Neuronal stem cell (in vitro differentiated cells): ENCODE data around the gene LUZP1.

Experiments used
- DNase-seq: peaks from one replicate; pipeline ENCODE4 v3.0.0-alpha.2; 2013; ENCODE audit warnings: low spot score
- H2AFZ ChIP-seq: one replicate; pipeline ENCODE4 v1.6.1; 2013; ENCODE audit warnings: mild to moderate bottlenecking, low read length, inconsistent platforms
- H2AK5ac ChIP-seq: 2 replicates; pipeline ENCODE4 v1.6.1; 2013; ENCODE audit warnings: low read depth, mild to moderate bottlenecking, inconsistent platforms, low read length, moderate library complexity, mixed read lengths
- H2BK120ac ChIP-seq: 2 replicates; pipeline ENCODE4 v1.6.1; 2013; ENCODE audit warnings: low read depth, mild to moderate bottlenecking, inconsistent platforms, low read length, moderate library complexity, mixed read lengths
- H2BK12ac ChIP-seq: one replicate; pipeline ENCODE4 v1.6.1; 2013; ENCODE audit warnings: low read length, inconsistent platforms
- H2BK15ac ChIP-seq: 2 replicates; pipeline ENCODE4 v1.6.1; 2013; ENCODE audit warnings: mild to moderate bottlenecking, low read length, inconsistent platforms, mixed read lengths
- H2BK5ac ChIP-seq: one replicate; pipeline ENCODE4 v1.6.1; 2013; ENCODE audit warnings: inconsistent platforms, mild to moderate bottlenecking, low read length, moderate library complexity
- H3K14ac ChIP-seq: one replicate; pipeline ENCODE4 v1.6.1; 2013; ENCODE audit warnings: low read length, inconsistent platforms
- H3K18ac ChIP-seq: 2 replicates; pipeline ENCODE4 v1.6.1; 2013; ENCODE audit warnings: low read length, inconsistent platforms
- H3K23ac ChIP-seq: 2 replicates; pipeline ENCODE4 v1.6.1; 2013; ENCODE audit warnings: low read depth, mild to moderate bottlenecking, mixed read lengths, low read length, inconsistent platforms; ENCODE audit not compliant: poor library complexity
- H3K27ac ChIP-seq: replicated peaks from 3 replicates; pipeline ENCODE4 v1.5.1; 2013; ENCODE audit warnings: low read length, inconsistent platforms
- H3K27me3 ChIP-seq, 3 experiments: 2 replicates each; pipeline ENCODE4 v1.6.1; 2013; ENCODE audit warnings: low read length in 3 of 3, mild to moderate bottlenecking in 2 of 3, inconsistent platforms in 1 of 3, low read depth in 1 of 3, mixed read lengths in 1 of 3, moderate library complexity in 1 of 3; ENCODE audit not compliant: control insufficient read depth in 3 of 3, insufficient read depth in 3 of 3
- H3K36me3 ChIP-seq, 2 donors: replicated peaks in 1 of 2; 2 replicates each; pipeline ENCODE4 v1.6.1; 2013; ENCODE audit warnings: low read length in 2 of 2; ENCODE audit not compliant: control insufficient read depth in 2 of 2, insufficient read depth in 2 of 2
- H3K4ac ChIP-seq: 2 replicates; pipeline ENCODE4 v1.6.1; 2013; ENCODE audit warnings: inconsistent platforms, mild to moderate bottlenecking, low read length, moderate library complexity
- H3K4me1 ChIP-seq, 2 donors: 1 replicate in 1 of 2; 2 replicates in 1 of 2; pipeline ENCODE4 v1.6.1; 2013; ENCODE audit warnings: low read length in 2 of 2, low read depth in 1 of 2; ENCODE audit not compliant: control insufficient read depth in 2 of 2, insufficient read depth in 1 of 2
- H3K4me2 ChIP-seq: one replicate; pipeline ENCODE4 v1.6.1; 2013; ENCODE audit warnings: mild to moderate bottlenecking, low read length, inconsistent platforms; ENCODE audit not compliant: insufficient read depth, poor library complexity, severe bottlenecking
- H3K4me3 ChIP-seq, 2 donors: 2 replicates each; pipeline ENCODE4 v1.5.1; 2013; ENCODE audit warnings: low read length in 2 of 2, mild to moderate bottlenecking in 2 of 2, inconsistent platforms in 1 of 2, moderate library complexity in 1 of 2
- H3K79me1 ChIP-seq: one replicate; pipeline ENCODE4 v1.6.1; 2013; ENCODE audit warnings: low read depth, mild to moderate bottlenecking, inconsistent platforms, low read length, moderate library complexity
- H3K9ac ChIP-seq: one replicate; pipeline ENCODE4 v1.6.1; 2013; ENCODE audit warnings: mild to moderate bottlenecking, low read depth, low read length, inconsistent platforms; ENCODE audit not compliant: poor library complexity
- H3K9me3 ChIP-seq, 2 donors: replicated peaks in 1 of 2; 2 replicates each; pipeline versions ENCODE3 to v1.6.1; 2013; ENCODE audit warnings: low read length in 2 of 2, mild to moderate bottlenecking in 2 of 2, inconsistent platforms in 1 of 2, low read depth in 1 of 2, mixed read lengths in 1 of 2, moderate library complexity in 1 of 2; ENCODE audit not compliant: control insufficient read depth in 2 of 2, insufficient read depth in 1 of 2
- H4K8ac ChIP-seq: one replicate; pipeline ENCODE4 v1.6.1; 2013; ENCODE audit warnings: low read depth, mild to moderate bottlenecking, inconsistent platforms, low read length, moderate library complexity
- H4K91ac ChIP-seq: one replicate; pipeline ENCODE4 v1.6.1; 2013; ENCODE audit warnings: low read length, low read depth, mild to moderate bottlenecking, inconsistent platforms; ENCODE audit not compliant: poor library complexity
- WGBS, 2 donors: extraction: QIAGEN DNeasy Blood & Tissue Kit; methylation state at CpG; one replicate each; pipeline ENCODE4 v1.1.7; 2013; ENCODE audit warnings: missing lambda C conversion rate in 2 of 2, mixed read lengths in 1 of 2; ENCODE audit not compliant: insufficient read length in 2 of 2, insufficient replicate concordance in 1 of 2; ENCODE audit errors: extremely low coverage in 2 of 2; 5-methylcytosine and 5-hydroxymethylcytosine counted together

LUZP1 gene

GRCh38 chr1:23149114-23149513 lies 19.5 kb downstream of the LUZP1 start:
- H3K4me3 ChIP-seq = no peak overlapping the region
- no peak overlapping the region for H4K8ac ChIP-seq

GRCh38 chr1:23148084-23148483 lies 20.6 kb downstream of the LUZP1 start:
- Histone ChIP-seq H4K8ac (no peak overlapping the region), H3K4me2 (no peak overlapping the region), H2BK12ac (no peak overlapping the region), H3K9me3 (no peaks in the 10 kb centered on the region), H3K14ac (no peak overlapping the region), H2BK15ac (no peak overlapping the region), H3K27me3 (no peaks in the 10 kb centered on the region), H2AK5ac (no peak overlapping the region), H2BK120ac (no peak overlapping the region), H2BK5ac (no peak overlapping the region), H3K79me1 (peaks cover 4% of the 10 kb centered on the region), H4K91ac (no peak overlapping the region), H3K23ac (no peak overlapping the region), H3K36me3 (peaks cover 0 to 34% of the 10 kb centered on the region in 2 donors), H3K4me3 (no peak overlapping the region), H3K4me1 (no peaks in the 10 kb centered on the region), H3K4ac (no peak overlapping the region), H2AFZ (no peak overlapping the region), H3K18ac (no peak overlapping the region), H3K9ac (no peak overlapping the region), H3K27ac (no peak overlapping the region)
- DNase-seq = no peak
- no CpG with 5 or more reads among the region's 4 CpGs for WGBS, 2 donors

More at GRCh38 chr1:23149114-23149513, 19.5 kb downstream of the LUZP1 start:
- Histone ChIP-seq H3K79me1 (peaks cover 4% of the 10 kb centered on the region), H3K4ac (no peak overlapping the region), H2AK5ac (no peak overlapping the region), H4K91ac (no peak overlapping the region), H2BK12ac (no peak overlapping the region), H3K23ac (no peak overlapping the region), H3K27ac (no peak overlapping the region), H3K36me3 (peaks cover 0 to 25% of the 10 kb centered on the region in 2 donors), H2BK15ac (no peak overlapping the region), H3K14ac (no peak overlapping the region), H3K4me2 (no peak overlapping the region), H3K18ac (no peak overlapping the region), H3K4me1 (no peaks in the 10 kb centered on the region), H3K9ac (no peak overlapping the region), H3K27me3 (no peaks in the 10 kb centered on the region), H2BK5ac (no peak overlapping the region), H2BK120ac (no peak overlapping the region), H2AFZ (no peak overlapping the region), H3K9me3 (no peaks in the 10 kb centered on the region)
- WGBS, 2 donors = no CpG with 5 or more reads among the region's 1 CpG
- DNase-seq = no peak

GRCh38 chr1:23140940-23141596 lies 27.6 kb downstream of the LUZP1 start:
- WGBS, 2 donors = no CpG with 5 or more reads among the region's 6 CpGs
- no peak overlapping the region for H3K9ac ChIP-seq
- peak overlapping the region; percentile 9 for H3K14ac ChIP-seq
- no peak overlapping the region for H3K4me3 ChIP-seq
- H3K4me1 ChIP-seq = no peaks in the 10 kb centered on the region
- H3K4ac ChIP-seq = no peak overlapping the region
- H2AK5ac ChIP-seq = no peak overlapping the region
- H2BK5ac ChIP-seq = peak overlapping the region; percentile 32
- H3K36me3 ChIP-seq = peaks cover 2 to 27% of the 10 kb centered on the region in 2 donors
- H3K18ac ChIP-seq = no peak overlapping the region
- no peak overlapping the region for H3K27ac ChIP-seq
- H4K91ac ChIP-seq = no peak overlapping the region
- H2AFZ ChIP-seq = no peak overlapping the region
- H3K79me1 ChIP-seq = peaks cover 13% of the 10 kb centered on the region
- no peak for DNase-seq
- no peak overlapping the region for H2BK12ac ChIP-seq
- H3K4me2 ChIP-seq = no peak overlapping the region
- H3K9me3 ChIP-seq = peaks cover 0 to 2% of the 10 kb centered on the region in 2 donors
- H4K8ac ChIP-seq = no peak overlapping the region
- no peak overlapping the region for H2BK15ac ChIP-seq
- H3K23ac ChIP-seq = peak overlapping the region; percentile 6
- H3K27me3 ChIP-seq = no peaks in the 10 kb centered on the region
- no peak overlapping the region for H2BK120ac ChIP-seq

- no peak overlapping the region for H3K23ac ChIP-seq
- no CpG with 5 or more reads among the region's 2 CpGs for WGBS, 2 donors
- no peak overlapping the region for H4K91ac ChIP-seq
These were observed 33.4 kb downstream of the LUZP1 start for GRCh38 chr1:23135268-23135667.

More at GRCh38 chr1:23135268-23135667, 33.4 kb downstream of the LUZP1 start:
- Histone ChIP-seq H4K8ac (no peak overlapping the region), H3K18ac (no peak overlapping the region), H2AFZ (no peak overlapping the region), H3K79me1 (peaks cover 3% of the 10 kb centered on the region), H3K4ac (no peak overlapping the region), H3K14ac (no peak overlapping the region), H2BK5ac (no peak overlapping the region), H3K27me3 (no peaks in the 10 kb centered on the region), H3K4me2 (no peak overlapping the region), H3K4me3 (no peak overlapping the region), H2BK15ac (no peak overlapping the region), H2BK120ac (no peak overlapping the region), H3K4me1 (no peaks in the 10 kb centered on the region), H3K9ac (no peak overlapping the region), H2BK12ac (no peak overlapping the region), H3K9me3 (no peaks in the 10 kb centered on the region), H3K27ac (no peak overlapping the region), H2AK5ac (no peak overlapping the region), H3K36me3 (peaks cover 0 to 14% of the 10 kb centered on the region in 2 donors)
- DNase-seq = no peak
